H1 (cell line): ENCODE data around the gene MRGPRX2. TPM values are rescaled to one million over a fixed set of nuclear protein-coding genes. Genes with fewer than 3 reads are reported as not detected.

Experiments
- CTCF ChIA-PET: fragments of 300-600 bp; sonication (Branson Sonifier 250); formaldehyde crosslinking; loops from one replicate; lab custom pipeline; 2021; ENCODE audit not compliant: partially characterized antibody; lab: Charles Lee
- POLR2A ChIA-PET: fragments of 300-600 bp; sonication (Branson Sonifier 250); formaldehyde crosslinking; loops from one replicate; lab custom pipeline; 2021; ENCODE audit warnings: inconsistent platforms; ENCODE audit not compliant: partially characterized antibody; lab: Charles Lee
- DNase-seq, 2 experiments: peaks; one replicate each; pipeline versions ENCODE4 v3.0.0 to v3.0.0-alpha.2; 2010 to 2022; ENCODE audit warnings: low spot score in 2 of 2, low read depth in 1 of 2, mixed read lengths in 1 of 2
- FAIRE-seq: peaks from 2 replicates; lab custom pipeline; 2011; peaks lifted over from hg19 to GRCh38; lab: Jason Lieb, UNC
- H2AFZ ChIP-seq: 2 replicates; pipeline ENCODE4 v1.8.1; 2012; ENCODE audit warnings: low read length, inconsistent platforms
- H2AK5ac ChIP-seq: 2 replicates; pipeline ENCODE4 v1.6.1; 2013; ENCODE audit warnings: low read depth, low read length
- H2BK120ac ChIP-seq: replicated peaks from 2 replicates; pipeline ENCODE3; 2013; ENCODE audit warnings: low read depth, low read length, inconsistent platforms
- H2BK12ac ChIP-seq: 2 replicates; pipeline ENCODE4 v1.6.1; 2013; ENCODE audit warnings: low read depth, low read length
- H2BK15ac ChIP-seq: 2 replicates; pipeline ENCODE4 v1.6.1; 2013; ENCODE audit warnings: low read length
- H2BK20ac ChIP-seq: 2 replicates; pipeline ENCODE4 v1.6.1; 2013; ENCODE audit warnings: low read length
- H2BK5ac ChIP-seq: 2 replicates; pipeline ENCODE4 v1.6.1; 2013; ENCODE audit warnings: low read depth, low read length
- H3K14ac ChIP-seq: 2 replicates; pipeline ENCODE4 v1.6.1; 2013; ENCODE audit warnings: inconsistent platforms; ENCODE audit not compliant: insufficient read length
- H3K18ac ChIP-seq: 2 replicates; pipeline ENCODE4 v1.6.1; 2013; ENCODE audit warnings: low read length; ENCODE audit errors: extremely low read depth
- H3K23ac ChIP-seq: 2 replicates; pipeline ENCODE4 v1.6.1; 2013; ENCODE audit warnings: inconsistent platforms; ENCODE audit not compliant: insufficient read length
- H3K23me2 ChIP-seq: 2 replicates; pipeline ENCODE4 v1.6.1; 2013; ENCODE audit warnings: low read depth, low read length
- H3K27ac ChIP-seq: 2 replicates; pipeline ENCODE4 v1.6.1; 2011; ENCODE audit warnings: low read depth, low read length, inconsistent platforms
- H3K27me3 ChIP-seq, 4 experiments: replicated peaks in 1 of 4; 1 replicate in 1 of 4; 2 replicates in 3 of 4; pipeline versions ENCODE4 v1.6.1 to v1.8.1; 2011 to 2013; ENCODE audit warnings: low read length in 3 of 4, mild to moderate bottlenecking in 3 of 4, inconsistent platforms in 2 of 4, mixed read lengths in 2 of 4, moderate library complexity in 1 of 4; ENCODE audit not compliant: control insufficient read depth in 3 of 4, insufficient read depth in 3 of 4; ENCODE audit errors: extremely low read depth in 1 of 4
- H3K36me3 ChIP-seq, 4 experiments: 2 replicates each; pipeline versions ENCODE4 v1.6.1 to v1.8.1; 2011 to 2013; ENCODE audit warnings: mild to moderate bottlenecking in 4 of 4, low read length in 3 of 4, moderate library complexity in 2 of 4, control low read depth in 1 of 4, inconsistent platforms in 1 of 4; ENCODE audit not compliant: insufficient read depth in 4 of 4, control insufficient read depth in 2 of 4
- H3K4ac ChIP-seq: replicated peaks from 2 replicates; pipeline ENCODE3; 2013; ENCODE audit warnings: low read length, low read depth, mixed read lengths, inconsistent platforms; ENCODE audit not compliant: insufficient read length
- H3K4me1 ChIP-seq, 4 experiments: replicated peaks in 1 of 4; 1 replicate in 1 of 4; 2 replicates in 3 of 4; pipeline versions ENCODE4 v1.6.1 to v1.8.1; 2011 to 2013; ENCODE audit warnings: low read length in 3 of 4, inconsistent platforms in 2 of 4, mixed read lengths in 1 of 4; ENCODE audit not compliant: insufficient read depth in 4 of 4, control insufficient read depth in 3 of 4
- H3K4me2 ChIP-seq, 2 experiments: 2 replicates each; pipeline versions ENCODE4 v1.6.1 to v1.8.1; 2011 to 2013; ENCODE audit warnings: low read depth in 2 of 2, low read length in 2 of 2, control low read depth in 1 of 2, inconsistent platforms in 1 of 2, mild to moderate bottlenecking in 1 of 2; ENCODE audit not compliant: insufficient read depth in 1 of 2
- H3K4me3 ChIP-seq, 4 experiments: fragments of 200-600, 300-600 bp in 1 of 4; sonication (generic), shearing (Covaris generic), sonication (Bioruptor Twin) in 1 of 4; 2 replicates each; pipeline versions ENCODE4 v1.5.1 to v1.8.1; 2011 to 2016; ENCODE audit warnings: low read length in 4 of 4, low read depth in 3 of 4, control low read depth in 2 of 4, inconsistent platforms in 2 of 4, mild to moderate bottlenecking in 2 of 4, mixed read lengths in 1 of 4, moderate library complexity in 1 of 4; ENCODE audit not compliant: insufficient read depth in 2 of 4; ENCODE audit errors: extremely low read depth in 1 of 4
- H3K56ac ChIP-seq: replicated peaks from 2 replicates; pipeline ENCODE3; 2013; ENCODE audit warnings: low read depth, mild to moderate bottlenecking, mixed read lengths, low read length, inconsistent platforms; ENCODE audit not compliant: insufficient read length
- H3K79me1 ChIP-seq: 2 replicates; pipeline ENCODE4 v1.6.1; 2013; ENCODE audit warnings: low read depth, low read length, control low read depth
- H3K79me2 ChIP-seq, 2 experiments: 2 replicates each; pipeline versions ENCODE4 v1.6.1 to v1.8.1; 2012 to 2013; ENCODE audit warnings: low read length in 2 of 2, mild to moderate bottlenecking in 2 of 2, inconsistent platforms in 1 of 2; ENCODE audit not compliant: insufficient read depth in 2 of 2, control insufficient read depth in 1 of 2
- H3K9ac ChIP-seq, 4 experiments: replicated peaks in 1 of 4; 1 replicate in 1 of 4; 2 replicates in 3 of 4; pipeline versions ENCODE4 v1.6.1 to v1.8.1; 2011 to 2013; ENCODE audit warnings: low read depth in 3 of 4, low read length in 3 of 4, control low read depth in 2 of 4, mild to moderate bottlenecking in 2 of 4, moderate library complexity in 2 of 4, inconsistent platforms in 1 of 4; ENCODE audit errors: extremely low read depth in 1 of 4
- H3K9me3 ChIP-seq, 2 experiments: 2 replicates each; pipeline versions ENCODE4 v1.6.1 to v1.8.1; 2012 to 2013; ENCODE audit warnings: mild to moderate bottlenecking in 2 of 2, moderate library complexity in 2 of 2, control low read depth in 1 of 2, inconsistent platforms in 1 of 2, low read depth in 1 of 2, low read length in 1 of 2, mixed read lengths in 1 of 2; ENCODE audit not compliant: insufficient read depth in 2 of 2
- H4K20me1 ChIP-seq, 2 experiments: replicated peaks in 1 of 2; 2 replicates each; pipeline versions ENCODE3 to v1.8.1; 2011 to 2013; ENCODE audit warnings: inconsistent platforms in 2 of 2, low read length in 2 of 2, mild to moderate bottlenecking in 1 of 2; ENCODE audit not compliant: insufficient read depth in 2 of 2, control insufficient read depth in 1 of 2
- H4K5ac ChIP-seq: 2 replicates; pipeline ENCODE4 v1.6.1; 2013; ENCODE audit warnings: low read length, low read depth, mixed read lengths, inconsistent platforms; ENCODE audit not compliant: insufficient read length
- H4K8ac ChIP-seq: 2 replicates; pipeline ENCODE4 v1.8.0; 2013; ENCODE audit warnings: mild to moderate bottlenecking, moderate library complexity, low read length, inconsistent platforms; ENCODE audit not compliant: insufficient read depth; ENCODE audit errors: extremely low read depth
- H4K91ac ChIP-seq: replicated peaks from 2 replicates; pipeline ENCODE3; 2013; ENCODE audit warnings: low read length, mixed read lengths, inconsistent platforms; ENCODE audit not compliant: insufficient read length
- ASH2L ChIP-seq: fragments of 200-600, 300-600 bp; sonication (generic); IDR thresholded peaks from one replicate; pipeline ENCODE4 v1.7.1; 2017; ENCODE audit warnings: low read length
- BRCA1 ChIP-seq: IDR thresholded peaks from 2 replicates; pipeline ENCODE4 v1.6.1; 2012; ENCODE audit warnings: low read depth, low read length, improper control_type of control experiment
- CBX8 ChIP-seq: fragments of 300-800, 300-1000 bp; sonication (generic); IDR thresholded peaks from 2 replicates; pipeline ENCODE4 v1.7.1; 2016; ENCODE audit warnings: low read depth, low read length, borderline replicate concordance
- CHD2 ChIP-seq: IDR thresholded peaks from 2 replicates; pipeline ENCODE4 v1.6.1; 2012; ENCODE audit warnings: low read length, improper control_type of control experiment
- HDAC6 ChIP-seq: IDR thresholded peaks from one replicate; pipeline ENCODE4 v1.7.1; 2012; ENCODE audit warnings: low read depth, mild to moderate bottlenecking, inconsistent platforms, low read length, moderate library complexity
- JUN ChIP-seq: IDR thresholded peaks from 2 replicates; pipeline ENCODE4 v1.6.1; 2011; ENCODE audit warnings: low read depth, mild to moderate bottlenecking, improper control_type of control experiment, low read length
- KDM1A ChIP-seq: fragments of 200-600, 300-600 bp; sonication (generic); IDR thresholded peaks from 2 replicates; pipeline ENCODE4 v1.7.1; 2016; ENCODE audit warnings: mild to moderate bottlenecking, low read length, borderline replicate concordance
- NANOG ChIP-seq: IDR thresholded peaks from 2 replicates; pipeline ENCODE4 v1.6.1; 2011; ENCODE audit warnings: low read length, low read depth, mild to moderate bottlenecking, inconsistent platforms; ENCODE audit not compliant: insufficient read depth, poor library complexity, severe bottlenecking
- POLR2AphosphoS5 ChIP-seq: IDR thresholded peaks from 2 replicates; pipeline ENCODE4 v1.6.1; 2011; ENCODE audit warnings: low read depth, low read length
- RNF2 ChIP-seq: fragments of 200-900, 300-1000 bp; sonication (generic); IDR thresholded peaks from 2 replicates; pipeline ENCODE4 v1.7.1; 2016; ENCODE audit warnings: borderline replicate concordance, low read depth, mild to moderate bottlenecking, antibody characterized with exemption, low read length; ENCODE audit not compliant: poor library complexity, severe bottlenecking; ENCODE audit errors: missing control alignments
- RXRA ChIP-seq: IDR thresholded peaks from 2 replicates; pipeline ENCODE4 v1.6.1; 2011; ENCODE audit warnings: low read depth, mild to moderate bottlenecking, low read length, moderate library complexity; ENCODE audit not compliant: insufficient read depth
- SP4 ChIP-seq: IDR thresholded peaks from 2 replicates; pipeline ENCODE4 v1.6.1; 2012; ENCODE audit warnings: low read length, inconsistent platforms
- TAF1 ChIP-seq: IDR thresholded peaks from 2 replicates; pipeline ENCODE4 v1.6.1; 2011; ENCODE audit warnings: mild to moderate bottlenecking, low read depth, low read length
- WGBS, 2 experiments: shearing (Covaris generic) in 1 of 2; methylation state at CpG; one replicate each; pipeline versions ENCODE4 v1.1.6 to v1.1.7; 2013 to 2015; ENCODE audit warnings: low lambda C conversion rate in 2 of 2, mixed read lengths in 2 of 2, inconsistent platforms in 1 of 2, low coverage in 1 of 2, missing lambda C conversion rate in 1 of 2; ENCODE audit not compliant: insufficient replicate concordance in 2 of 2, insufficient coverage in 1 of 2, insufficient read length in 1 of 2; ENCODE audit errors: extremely low coverage in 1 of 2, missing lambda C conversion rate in 1 of 2; 5-methylcytosine and 5-hydroxymethylcytosine counted together
- polyA plus RNA-seq, 7 experiments: library from polyadenylated mRNA; depleted of rRNA in 3 of 7; stranded (reverse) in 5 of 7; unstranded in 2 of 7; fragments of >200 nt in 5 of 7; fragments of 200-250 nt in 2 of 7; gene quantifications; 1 replicate in 5 of 7; 2 replicates in 1 of 7; 4 replicates in 1 of 7; pipeline versions ENCODE4 v1.2.1 to v1.2.3, GENCODE V29; 2011 to 2013; ENCODE audit warnings: missing spikeins in 2 of 7, mixed read lengths in 2 of 7
- total RNA-seq: library from RNA; stranded (reverse); fragmentation: NEBNext Ultra II Directional; extraction: Animal tissue kit (Norgen Biotek cat#: 25700); gene quantifications from 2 replicates; pipeline ENCODE4 v1.2.1, GENCODE V29; 2021
- TF ChIP-seq, protein P1 (sequence below): IDR thresholded peaks from 2 replicates; pipeline ENCODE4 v1.6.1; 2011; ENCODE audit warnings: low read length, improper control_type of control experiment

The MRGPRX2 gene
- total and polyA plus RNA-seq, 2 of the 8 experiments (the other 6 are each of a cell fraction or from before 2014, with no cell fraction given): not detected

DNA sequence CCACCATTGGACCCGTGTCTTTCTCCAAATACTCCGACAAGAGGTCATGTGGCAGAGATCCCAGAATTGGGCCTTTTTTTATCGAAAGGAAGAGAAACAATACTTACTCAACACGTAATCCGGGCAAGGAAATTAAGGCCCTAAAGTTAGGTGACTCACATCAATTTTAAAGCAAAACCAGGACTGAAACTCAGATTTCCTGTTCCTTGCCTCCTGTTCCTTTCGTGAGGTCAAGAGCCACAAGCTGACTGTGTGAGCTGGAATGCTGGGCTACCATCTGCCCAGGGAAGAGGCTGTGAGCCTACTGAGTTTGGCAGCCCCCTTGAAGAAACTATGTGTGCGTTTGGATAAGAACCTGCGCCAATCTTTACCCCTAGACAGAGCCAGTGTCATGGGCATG is 27.1 kb upstream of the MRGPRX2 start:
- no peak overlapping the region for H3K4me2 ChIP-seq
- no peaks in the 10 kb centered on the region for H3K9me3 ChIP-seq
- H4K20me1 ChIP-seq: no peaks in the 10 kb centered on the region
- H2BK5ac ChIP-seq: no peak overlapping the region
- WGBS, 2 experiments: 85% methylated on average over 8 of the region's 8 CpGs; no CpG with 5 or more reads in 1 of the 2 experiments
- H3K4ac ChIP-seq: no peak overlapping the region
- H2BK15ac ChIP-seq: no peak overlapping the region
- POLR2A ChIA-PET: no interaction called here
- H4K91ac ChIP-seq: no peak overlapping the region
- CTCF ChIA-PET: interaction anchor here (0.6 to 5.1 kb wide), 5 partner anchors 8 to 1031 kb away, joined by 3 to 34 read pairs (median 3); no protein-coding TSS in a partner anchor
- H3K4me1 ChIP-seq: no peaks in the 10 kb centered on the region
- no peaks in the 10 kb centered on the region for H3K27me3 ChIP-seq
- H2AK5ac ChIP-seq: no peak overlapping the region
- H4K5ac ChIP-seq: no peak overlapping the region
- H3K27ac ChIP-seq: no peak overlapping the region
- H3K23me2 ChIP-seq: no peaks in the 10 kb centered on the region; the same call in 1 of the 2 replicates
- no peaks in the 10 kb centered on the region; the same call in 1 of the 2 replicates for H3K79me1 ChIP-seq
- H2AFZ ChIP-seq: no peak overlapping the region
- FAIRE-seq: no peak
- no peak for DNase-seq
- no peak overlapping the region for H3K23ac ChIP-seq
- H2BK12ac ChIP-seq: no peak overlapping the region
- H3K18ac ChIP-seq: no peak overlapping the region
- no peaks in the 10 kb centered on the region for H3K36me3 ChIP-seq
- no peak overlapping the region for H3K9ac ChIP-seq
- no peaks in the 10 kb centered on the region for H3K79me2 ChIP-seq
- H3K4me3 ChIP-seq: no peak overlapping the region
- no peak overlapping the region for H3K56ac ChIP-seq
- H2BK120ac ChIP-seq: no peak overlapping the region
- no peak overlapping the region for H2BK20ac ChIP-seq
- H3K14ac ChIP-seq: no peak overlapping the region
- H4K8ac ChIP-seq: no peak overlapping the region
- TF ChIP-seq HDAC6 (no peak), NANOG (no peak), SP4 (no peak), TAF1 (no peak), CBX8 (no peak), CHD2 (no peak), KDM1A (no peak), RNF2 (no peak), ASH2L (no peak), JUN (no peak), RXRA (no peak), POLR2AphosphoS5 (no peak), BRCA1 (no peak)
- TF ChIP-seq, protein P1, sequence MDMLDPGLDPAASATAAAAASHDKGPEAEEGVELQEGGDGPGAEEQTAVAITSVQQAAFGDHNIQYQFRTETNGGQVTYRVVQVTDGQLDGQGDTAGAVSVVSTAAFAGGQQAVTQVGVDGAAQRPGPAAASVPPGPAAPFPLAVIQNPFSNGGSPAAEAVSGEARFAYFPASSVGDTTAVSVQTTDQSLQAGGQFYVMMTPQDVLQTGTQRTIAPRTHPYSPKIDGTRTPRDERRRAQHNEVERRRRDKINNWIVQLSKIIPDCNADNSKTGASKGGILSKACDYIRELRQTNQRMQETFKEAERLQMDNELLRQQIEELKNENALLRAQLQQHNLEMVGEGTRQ: no peak
